K562 (cell line): ENCODE results near the gene WDR72.

Source experiments
- CEBPZ ChIP-seq: fragments of 150-350 bp; IDR thresholded peaks from 2 replicates; pipeline ENCODE4 v1.6.1; 2014; ENCODE audit warnings: low read depth, mild to moderate bottlenecking, low read length, borderline replicate concordance
- CTCF ChIP-seq, 3 experiments: IDR thresholded peaks in 2 of 3; conservative IDR thresholded peaks in 1 of 3; 2 replicates each; pipeline ENCODE4 v1.5.1; 2011 to 2012; ENCODE audit warnings: low read length in 3 of 3, mild to moderate bottlenecking in 3 of 3, control low read depth in 2 of 3, improper control_type of control experiment in 1 of 3, inconsistent platforms in 1 of 3, low read depth in 1 of 3, mixed read lengths in 1 of 3, moderate library complexity in 1 of 3; ENCODE audit not compliant: insufficient read depth in 2 of 3
- LEF1 ChIP-seq: fragments of 450-650 bp; IDR thresholded peaks from 2 replicates; pipeline ENCODE4 v1.6.1; 2016; ENCODE audit warnings: mild to moderate bottlenecking
- NFRKB ChIP-seq: fragments of 450-650 bp; IDR thresholded peaks from 2 replicates; pipeline ENCODE4 v1.6.1; 2016; ENCODE audit warnings: low read depth
- POLR2A ChIP-seq: fragments of 450-650 bp; conservative IDR thresholded peaks from 2 replicates; pipeline ENCODE4 v1.6.1; 2016
- POLR2AphosphoS2 ChIP-seq: IDR thresholded peaks from 2 replicates; pipeline ENCODE4 v1.6.1; 2012; ENCODE audit warnings: low read length, improper control_type of control experiment
- SP1 ChIP-seq: sonication (generic); formaldehyde crosslinking; IDR thresholded peaks from 2 replicates; pipeline ENCODE4 v1.8.1; 2022; ENCODE audit warnings: mild to moderate bottlenecking, missing genetic modification reagents
- TAF1 ChIP-seq: IDR thresholded peaks from 2 replicates; pipeline ENCODE4 v1.6.1; 2011; ENCODE audit warnings: mild to moderate bottlenecking, low read length, moderate library complexity; ENCODE audit not compliant: insufficient read depth, control insufficient read depth, severe bottlenecking; ENCODE audit errors: extremely low read depth
- TAF9B ChIP-seq: fragments of 450-650 bp; IDR thresholded peaks from 2 replicates; pipeline ENCODE4 v1.6.1; 2018; ENCODE audit warnings: mild to moderate bottlenecking; ENCODE audit not compliant: partially characterized antibody
- TCFL5 ChIP-seq: fragments of 250-450 bp; sonication (Bioruptor Pico); conservative IDR thresholded peaks from 2 replicates; pipeline ENCODE4 v1.6.1; 2021; ENCODE audit warnings: mild to moderate bottlenecking, moderate library complexity, matching md5 sums
- ZNF253 ChIP-seq: fragments of 250-450 bp; sonication (Bioruptor Pico); conservative IDR thresholded peaks from 2 replicates; pipeline ENCODE4 v1.6.1; 2021; ENCODE audit warnings: mild to moderate bottlenecking
- TF ChIP-seq, protein P1 (sequence below): sonication (generic); formaldehyde crosslinking; IDR thresholded peaks from 2 replicates; pipeline ENCODE4 v1.5.0; 2020; ENCODE audit warnings: missing genetic modification reagents
- TF ChIP-seq, protein P2 (sequence below): sonication (generic); formaldehyde crosslinking; IDR thresholded peaks from 2 replicates; pipeline ENCODE4 v1.9.0; 2022; ENCODE audit warnings: mild to moderate bottlenecking, missing genetic modification reagents

DNA sequence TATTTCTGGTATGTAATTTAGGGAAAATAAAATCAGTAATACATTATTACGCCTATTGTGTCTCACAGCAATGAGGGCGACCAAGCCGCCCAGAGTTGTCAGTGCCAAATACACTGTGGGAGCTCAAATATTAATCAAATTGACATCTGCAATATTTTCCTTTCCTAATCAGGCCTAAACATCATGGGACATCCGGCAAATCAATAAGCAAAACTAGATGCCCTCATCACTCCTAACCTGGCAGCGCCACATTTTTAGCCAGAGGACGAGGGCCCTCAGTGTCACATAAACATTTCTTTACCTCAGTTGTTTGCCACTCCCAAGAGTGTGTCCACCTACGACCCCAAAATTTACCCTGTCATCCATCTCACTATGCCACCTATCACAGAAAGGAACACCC, 64.1 kb downstream of the WDR72 start:
- TF ChIP-seq ZNF253 (CRISPR knock-in tag): no peak
- TF ChIP-seq NFRKB: no peak
- TF ChIP-seq TCFL5: no peak
- no peak for TF ChIP-seq TAF1
- TF ChIP-seq CEBPZ: no peak
- TF ChIP-seq CTCF (IDR thresholded peaks at IDR 0.05 in 2 of 3, conservative IDR thresholded peaks at IDR 0.05 in 1 of 3; ENCODE audit: insufficient read depth in 2 of 3, low read depth in 1 of 3, low read length in 3 of 3): no peak
- no peak for TF ChIP-seq SP1 (CRISPR knock-in tag)
- TF ChIP-seq POLR2AphosphoS2: no peak
- TF ChIP-seq, protein P1, sequence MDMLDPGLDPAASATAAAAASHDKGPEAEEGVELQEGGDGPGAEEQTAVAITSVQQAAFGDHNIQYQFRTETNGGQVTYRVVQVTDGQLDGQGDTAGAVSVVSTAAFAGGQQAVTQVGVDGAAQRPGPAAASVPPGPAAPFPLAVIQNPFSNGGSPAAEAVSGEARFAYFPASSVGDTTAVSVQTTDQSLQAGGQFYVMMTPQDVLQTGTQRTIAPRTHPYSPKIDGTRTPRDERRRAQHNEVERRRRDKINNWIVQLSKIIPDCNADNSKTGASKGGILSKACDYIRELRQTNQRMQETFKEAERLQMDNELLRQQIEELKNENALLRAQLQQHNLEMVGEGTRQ (CRISPR knock-in tag): no peak
- TF ChIP-seq POLR2A: no peak
- TF ChIP-seq, protein P2, sequence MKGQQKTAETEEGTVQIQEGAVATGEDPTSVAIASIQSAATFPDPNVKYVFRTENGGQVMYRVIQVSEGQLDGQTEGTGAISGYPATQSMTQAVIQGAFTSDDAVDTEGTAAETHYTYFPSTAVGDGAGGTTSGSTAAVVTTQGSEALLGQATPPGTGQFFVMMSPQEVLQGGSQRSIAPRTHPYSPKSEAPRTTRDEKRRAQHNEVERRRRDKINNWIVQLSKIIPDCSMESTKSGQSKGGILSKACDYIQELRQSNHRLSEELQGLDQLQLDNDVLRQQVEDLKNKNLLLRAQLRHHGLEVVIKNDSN: no peak
- no peak for TF ChIP-seq TAF9B
- TF ChIP-seq LEF1: no peak
